ENCODE measurements around the gene RRN3.
"Not testable (repeated sequence)": the region's sequence is repeated elsewhere in the genome, so short reads cannot be mapped to it uniquely, and the experiment has no call there.

RRN3 gene

DNA sequence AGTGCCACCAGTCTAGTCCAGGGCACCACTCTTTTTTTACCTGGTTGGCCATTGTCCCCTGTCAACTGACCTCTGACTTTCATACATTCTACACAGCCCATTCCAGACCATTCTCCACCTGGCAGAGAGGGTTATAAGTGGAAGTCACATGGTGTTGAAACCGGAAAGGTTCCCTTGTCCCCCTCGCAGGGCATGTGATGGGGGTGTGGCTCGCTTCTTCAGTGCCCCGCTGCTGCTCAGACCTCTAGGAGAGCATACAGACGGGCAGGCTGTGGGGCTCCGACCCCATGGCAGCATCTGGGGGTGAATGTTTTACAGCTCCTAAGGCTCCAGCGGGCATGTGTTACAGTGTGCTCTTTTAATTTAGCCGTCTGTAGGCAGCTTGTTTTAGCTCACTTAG lies 67.0 kb downstream of the RRN3 start:
- DNase-seq = not testable (repeated sequence)

DNA sequence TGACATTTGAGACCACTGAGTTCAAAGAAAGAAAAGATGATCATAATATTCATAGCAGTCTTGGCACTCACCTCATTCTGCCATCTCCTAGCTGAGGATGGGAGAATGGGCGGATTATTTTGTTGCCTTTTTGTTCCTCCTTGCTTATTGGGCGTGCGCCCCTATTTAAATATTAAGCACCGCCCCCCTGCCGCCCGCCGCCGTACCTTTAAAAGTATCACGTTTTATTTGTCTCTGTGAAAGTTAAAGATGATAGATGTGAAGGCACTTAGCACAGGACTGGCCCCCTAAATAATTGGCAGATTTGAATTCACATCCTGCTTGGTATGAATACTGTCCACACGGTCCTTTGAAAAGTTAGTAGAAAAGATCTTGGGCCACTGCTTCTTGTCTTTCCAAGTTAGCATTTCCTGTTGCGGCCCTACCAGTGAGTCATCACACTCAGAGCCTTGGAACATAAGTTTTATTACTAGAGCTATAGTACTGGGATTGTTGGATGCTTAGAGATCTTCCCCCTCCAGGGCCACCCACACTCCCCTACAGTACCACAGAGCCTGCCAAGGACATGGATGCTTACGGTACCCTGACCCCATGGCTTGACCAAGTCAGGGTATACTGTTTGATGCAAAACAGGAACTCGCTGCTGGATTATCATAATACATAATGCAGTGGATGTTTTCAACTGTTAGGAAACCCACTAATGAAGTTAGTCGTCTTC lies 68.7 kb downstream of the RRN3 start:
- DNase-seq = not testable (repeated sequence)

DNA sequence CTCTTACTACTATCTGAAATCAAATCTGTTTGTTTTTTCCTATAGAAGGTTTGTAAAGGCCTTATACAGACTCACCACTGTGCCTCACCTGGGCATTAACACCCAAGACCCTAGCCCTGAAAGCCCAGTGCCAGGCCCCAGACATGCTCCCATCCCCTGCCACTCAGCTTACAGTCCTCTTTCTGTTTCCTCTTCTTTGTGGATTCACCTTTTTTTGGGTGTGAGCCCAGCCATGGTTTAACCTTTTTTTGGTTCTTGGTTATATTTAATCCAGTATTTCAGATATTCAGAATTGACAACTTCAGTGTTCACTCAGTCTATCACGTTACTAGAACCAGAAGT lies 69.2 kb downstream of the RRN3 start:
- DNase-seq = not testable (repeated sequence)

DNA sequence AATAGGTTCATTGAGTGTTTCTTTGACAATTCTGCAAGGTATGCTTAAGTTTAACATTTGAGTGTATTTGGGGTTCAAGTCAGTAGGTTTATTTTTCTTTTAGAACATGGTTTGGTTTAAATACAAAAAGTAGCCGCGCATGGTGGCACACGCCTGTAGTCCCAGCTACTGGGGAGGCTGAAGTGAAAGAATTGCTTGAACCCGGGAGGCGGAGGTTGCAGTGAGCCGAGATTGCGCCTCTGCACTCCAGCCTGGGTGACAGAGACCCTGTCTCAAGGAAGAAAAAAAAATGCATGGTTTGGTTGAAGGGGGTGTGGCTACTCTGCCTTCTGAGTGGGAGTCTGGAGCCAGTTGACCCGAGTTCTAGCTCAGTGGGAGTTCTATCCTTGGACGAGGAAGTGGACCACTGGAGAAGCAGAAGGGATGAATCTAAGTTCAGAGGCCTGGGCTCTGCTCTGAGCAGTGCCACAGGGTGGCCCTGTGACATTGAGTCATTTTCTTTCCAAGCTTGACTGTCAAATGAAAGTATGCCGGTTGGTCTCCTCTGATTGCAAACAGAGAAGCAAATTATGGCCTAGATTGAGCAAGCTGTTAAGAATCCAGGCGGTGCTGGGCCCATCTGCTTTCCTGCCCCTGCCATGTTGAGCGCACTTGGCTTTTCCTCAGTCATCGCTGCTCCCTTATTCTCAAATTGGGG lies 70.5 kb downstream of the RRN3 start:
- not testable (repeated sequence) for DNase-seq

DNA sequence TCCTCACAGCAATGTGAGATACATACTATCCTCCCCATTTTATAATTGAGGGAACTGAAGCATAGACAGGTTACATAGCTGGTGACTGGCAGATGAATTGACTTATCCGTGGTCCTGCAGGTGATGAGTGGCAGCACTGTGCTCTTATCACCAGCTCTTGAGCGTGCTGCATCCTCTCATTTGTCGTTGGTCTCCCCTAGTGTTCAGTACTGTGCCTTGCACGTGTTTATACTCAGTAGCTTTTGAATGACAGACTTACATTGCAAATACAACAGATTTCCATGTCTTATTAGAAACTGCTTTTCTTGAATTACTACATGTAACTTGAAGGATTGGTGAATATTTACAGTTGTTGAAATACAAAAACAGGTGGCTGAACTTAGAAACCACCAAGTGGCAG lies 71.9 kb downstream of the RRN3 start:
- peak; percentile 59 for DNase-seq

DNA sequence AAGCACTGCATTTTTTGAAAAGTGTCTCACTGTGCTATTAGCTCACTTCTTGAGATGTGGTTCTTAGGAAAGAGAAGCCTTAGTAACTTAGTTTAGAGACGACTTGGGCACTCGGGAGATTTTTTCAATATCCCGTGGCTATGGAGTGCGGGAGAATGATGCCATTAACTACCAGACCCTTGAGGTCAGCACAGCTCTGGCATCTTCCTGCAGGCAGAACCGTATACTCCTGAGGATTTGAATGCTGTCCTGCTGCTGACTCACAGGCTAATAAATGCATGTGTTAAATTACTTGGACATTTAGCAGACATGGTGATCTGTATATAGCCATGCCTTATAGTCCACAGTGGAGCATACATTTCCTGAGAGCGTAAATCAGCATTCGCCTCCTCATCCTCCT lies 72.6 kb downstream of the RRN3 start:
- not testable (repeated sequence) for DNase-seq

DNA sequence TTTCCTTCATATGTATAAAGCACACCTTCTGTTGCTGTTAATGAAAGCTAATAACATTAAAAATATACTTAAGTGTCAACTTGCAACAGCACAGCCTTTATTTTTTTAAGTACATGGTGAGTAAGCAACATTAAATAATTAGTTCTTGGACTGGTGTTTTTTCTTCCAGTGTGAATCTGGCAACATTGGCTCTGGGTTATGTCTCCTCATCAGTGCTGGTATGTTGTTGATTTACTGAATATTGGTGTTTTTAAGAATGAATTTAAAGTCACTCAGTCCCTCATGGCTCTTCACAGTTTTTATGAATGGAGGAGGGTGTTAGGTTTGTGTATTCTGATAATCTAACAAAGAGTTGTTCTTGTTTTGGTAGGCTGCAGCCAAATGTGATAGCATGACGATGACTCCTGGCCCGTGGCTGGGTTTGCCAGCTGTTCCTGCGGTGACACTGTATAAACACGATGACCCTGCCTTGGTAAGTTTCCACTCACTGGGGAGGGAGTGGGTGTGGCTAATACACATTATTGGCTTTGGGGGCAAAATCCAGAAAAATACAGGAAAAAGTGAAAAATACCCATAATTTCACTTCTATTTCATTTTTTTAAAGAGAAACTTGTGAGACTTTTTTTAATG lies 77.0 kb downstream of the RRN3 start:
- not testable (repeated sequence) for DNase-seq

DNA sequence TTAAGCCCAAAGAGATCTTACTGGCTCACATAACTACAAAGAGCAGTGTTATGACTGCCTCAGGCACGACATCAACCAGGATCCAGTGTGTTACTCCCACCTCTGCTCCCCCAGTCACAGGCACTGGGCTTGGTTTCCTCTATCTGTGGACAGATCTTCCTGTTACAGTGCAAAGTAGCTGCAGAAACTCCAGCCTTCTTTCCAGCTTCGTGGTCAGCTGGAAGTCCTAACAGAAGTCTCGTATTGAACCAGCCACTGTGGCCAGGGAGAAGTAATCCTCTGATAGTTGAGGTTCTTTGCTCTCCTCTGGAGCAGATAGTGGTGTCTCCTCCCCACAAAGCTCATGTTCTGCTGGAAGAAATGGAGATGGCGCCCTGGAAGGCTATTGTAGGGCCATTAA lies 77.7 kb downstream of the RRN3 start:
- not testable (repeated sequence) for DNase-seq

DNA sequence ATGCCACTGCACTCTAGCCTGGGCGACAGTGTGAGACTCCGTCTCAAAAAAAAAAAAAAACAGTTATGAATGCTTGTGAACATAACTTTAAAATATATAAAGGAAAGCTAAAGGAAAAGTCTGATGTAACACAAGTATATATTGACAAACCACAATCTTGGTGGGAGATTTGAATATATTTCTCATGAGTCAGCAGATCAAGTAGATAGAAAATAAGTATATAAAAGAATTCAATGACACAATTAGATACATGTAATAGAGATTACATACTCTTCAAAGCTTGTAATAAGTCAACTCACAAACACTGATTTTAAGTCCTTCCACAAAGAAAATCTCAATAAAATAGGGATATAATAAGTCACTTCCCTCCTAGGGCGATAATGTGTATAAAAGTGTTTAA lies 78.4 kb downstream of the RRN3 start:
- not testable (repeated sequence) for DNase-seq

DNA sequence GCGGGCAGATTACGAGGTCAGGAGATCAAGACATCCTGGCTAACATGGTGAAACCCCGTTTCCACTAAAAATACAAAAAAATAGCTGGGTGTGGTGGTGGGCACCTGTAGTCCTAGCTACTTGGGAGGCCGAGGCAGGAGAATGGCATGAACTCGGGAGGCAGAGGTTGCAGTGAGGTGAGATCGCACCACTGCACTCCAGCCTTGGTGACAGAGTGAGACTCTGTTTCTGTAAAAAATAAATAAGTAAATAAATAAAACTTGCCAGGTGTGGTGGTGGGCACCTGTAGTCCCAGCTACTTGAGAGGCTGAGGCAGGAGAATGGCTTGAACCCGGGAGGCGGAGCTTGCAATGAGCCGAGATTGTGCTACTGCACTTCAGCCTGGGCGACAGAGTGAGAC lies 81.1 kb downstream of the RRN3 start:
- DNase-seq = not testable (repeated sequence)
